MV-4-11 (cell line): Measurements from ENCODE around the gene LIMCH1.
"Not testable (repeated sequence)": the region's sequence is repeated elsewhere in the genome, so short reads cannot be mapped to it uniquely, and the experiment has no call there.

ENCODE experiments used
- DNase-seq: peaks from one replicate; lab custom pipeline; 2025; lab: John Stamatoyannopoulos, UW

Gene LIMCH1

DNA sequence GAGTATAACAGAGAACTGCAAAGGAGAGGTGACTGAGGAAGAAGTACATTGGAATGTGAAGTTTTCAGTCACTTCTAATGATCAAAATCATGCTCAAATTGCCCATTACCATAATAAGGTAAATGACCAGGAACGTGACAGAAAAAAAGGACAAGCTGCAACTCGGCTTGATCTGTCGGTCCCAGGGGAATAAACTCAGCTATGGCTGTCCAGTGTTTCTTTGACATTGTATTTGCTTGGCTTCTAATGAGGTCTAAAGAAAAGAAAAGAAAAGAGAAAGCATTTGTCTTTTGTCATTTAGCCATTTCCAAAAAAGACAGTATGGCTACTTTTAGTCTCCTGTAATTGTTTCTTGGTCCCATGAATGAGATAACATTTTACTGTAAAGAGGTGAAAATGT, 185.3 kb downstream of the LIMCH1 start:
- DNase-seq = no peak

GRCh38 chr4:41725254-41725653, 187.3 kb downstream of the LIMCH1 start:
- no peak for DNase-seq

GRCh38 chr4:41727861-41728572, 190.1 kb downstream of the LIMCH1 start:
- no peak for DNase-seq

DNA sequence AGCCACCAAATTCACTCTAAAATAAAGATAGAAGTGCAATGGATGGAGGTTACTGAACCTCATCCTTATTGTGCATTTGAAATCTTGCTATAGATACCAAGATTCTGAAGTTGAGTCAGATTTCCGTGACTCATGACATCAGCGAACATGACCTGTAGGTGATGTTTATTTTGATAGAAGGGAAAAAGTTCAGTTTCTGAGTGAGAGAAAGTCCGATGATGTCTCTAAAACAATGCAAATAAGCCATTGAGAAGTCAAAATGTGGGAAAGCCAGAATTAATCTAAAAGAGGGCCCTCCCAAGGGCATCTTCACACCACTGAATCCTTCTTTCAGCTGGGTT, 190.6 kb downstream of the LIMCH1 start:
- no peak for DNase-seq

DNA sequence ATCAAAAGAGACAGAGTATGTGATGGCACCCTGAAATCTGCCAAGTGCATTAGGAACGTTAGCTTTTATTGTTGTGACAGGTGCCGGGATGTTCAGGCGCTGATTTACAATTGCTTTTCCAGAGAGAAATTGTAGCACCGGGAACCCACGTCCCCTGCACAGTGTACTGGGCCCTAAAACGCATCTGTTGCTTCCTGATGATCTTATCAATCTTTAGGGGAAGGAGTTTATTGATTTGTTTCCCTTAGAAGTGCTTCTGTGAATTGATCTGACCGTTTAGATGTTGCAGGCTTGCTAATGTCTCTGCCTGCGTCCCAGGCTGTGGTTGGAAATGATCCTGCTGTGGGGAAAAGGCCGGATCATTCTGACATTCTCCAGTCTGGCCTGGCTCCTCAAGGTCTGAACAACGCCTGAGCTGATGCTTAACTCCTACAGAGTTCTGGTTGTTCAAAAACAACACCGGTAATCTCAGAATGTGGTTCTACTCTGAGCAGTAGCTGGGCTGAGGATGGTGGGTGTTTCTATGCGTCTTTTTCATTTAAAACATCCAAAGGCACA, 193.7 kb downstream of the LIMCH1 start:
- DNase-seq = no peak

GRCh38 chr4:41734371-41734770, 196.4 kb downstream of the LIMCH1 start:
- DNase-seq = no peak

DNA sequence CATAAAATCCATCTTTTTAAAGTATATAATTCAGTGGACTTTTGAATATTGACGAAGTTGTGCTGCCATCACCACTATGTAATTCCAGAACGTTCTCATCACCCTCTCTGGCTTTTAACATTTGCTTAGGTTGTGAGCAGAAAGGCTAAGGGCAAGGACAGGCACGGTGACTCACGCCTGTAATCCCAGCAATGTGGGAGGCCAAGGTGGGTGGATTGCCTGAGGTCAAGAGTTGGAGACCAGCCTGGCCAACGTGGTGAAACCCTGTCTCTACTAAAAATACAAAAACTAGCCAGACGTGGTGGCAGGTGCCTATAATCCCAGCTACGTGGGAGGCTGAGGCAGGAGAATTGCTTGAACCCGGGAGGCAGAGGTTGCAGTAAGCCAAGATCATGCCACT, 199.5 kb downstream of the LIMCH1 start:
- DNase-seq = not testable (repeated sequence)

DNA sequence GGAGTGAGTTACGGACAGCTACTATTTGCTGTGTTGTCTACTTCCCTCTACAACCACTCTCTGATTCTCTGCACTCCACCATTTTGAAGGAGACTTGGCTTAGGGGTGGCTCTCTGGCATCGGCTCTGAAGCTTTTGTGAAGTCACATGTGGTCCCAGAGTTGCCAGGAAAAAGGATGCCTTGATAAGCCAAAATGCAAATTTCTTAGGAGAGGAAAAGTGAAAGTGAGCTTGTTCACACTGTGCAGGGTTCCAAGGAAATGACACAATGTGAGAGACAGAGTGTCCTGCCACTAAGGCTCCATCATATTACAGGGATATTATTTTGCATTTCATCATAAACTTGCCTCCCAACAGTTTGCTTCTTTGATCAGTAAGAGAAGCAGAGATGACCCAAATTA, 203.4 kb downstream of the LIMCH1 start:
- no peak for DNase-seq

DNA sequence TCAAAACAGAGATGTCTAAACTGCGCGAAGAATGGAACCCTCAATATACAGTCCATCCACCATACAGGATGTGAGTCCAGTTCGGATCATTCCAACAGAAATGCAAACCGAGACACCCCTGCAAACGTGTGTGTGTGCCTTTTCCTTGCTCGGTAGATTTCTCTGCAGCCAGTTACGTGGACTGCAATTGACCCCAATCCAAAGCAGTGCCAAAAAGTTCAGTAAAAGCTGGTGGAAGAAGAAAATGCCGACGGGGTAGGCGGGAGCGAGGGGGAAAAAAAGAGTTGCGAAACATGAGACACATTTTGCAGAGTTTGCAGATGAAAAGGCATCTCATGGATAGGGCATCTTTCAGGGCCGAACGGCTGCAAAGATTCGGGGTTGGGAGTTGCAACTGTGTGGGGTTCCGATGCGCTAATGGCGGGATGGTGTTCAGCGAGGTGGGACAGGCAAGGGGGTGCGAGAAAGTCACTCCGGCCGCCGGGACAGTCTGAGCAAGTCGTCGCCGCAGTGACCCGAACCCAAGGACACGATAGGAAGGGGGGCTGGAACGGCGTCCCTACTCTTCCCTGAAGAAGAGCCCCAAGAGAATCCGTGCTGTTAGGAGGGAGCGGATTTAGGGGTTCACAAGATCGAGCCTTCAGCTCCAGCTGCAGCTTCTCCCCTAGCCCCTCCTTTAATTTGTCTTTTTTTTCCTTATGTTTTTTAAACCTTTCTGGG, 206.8 kb downstream of the LIMCH1 start:
- no peak for DNase-seq

DNA sequence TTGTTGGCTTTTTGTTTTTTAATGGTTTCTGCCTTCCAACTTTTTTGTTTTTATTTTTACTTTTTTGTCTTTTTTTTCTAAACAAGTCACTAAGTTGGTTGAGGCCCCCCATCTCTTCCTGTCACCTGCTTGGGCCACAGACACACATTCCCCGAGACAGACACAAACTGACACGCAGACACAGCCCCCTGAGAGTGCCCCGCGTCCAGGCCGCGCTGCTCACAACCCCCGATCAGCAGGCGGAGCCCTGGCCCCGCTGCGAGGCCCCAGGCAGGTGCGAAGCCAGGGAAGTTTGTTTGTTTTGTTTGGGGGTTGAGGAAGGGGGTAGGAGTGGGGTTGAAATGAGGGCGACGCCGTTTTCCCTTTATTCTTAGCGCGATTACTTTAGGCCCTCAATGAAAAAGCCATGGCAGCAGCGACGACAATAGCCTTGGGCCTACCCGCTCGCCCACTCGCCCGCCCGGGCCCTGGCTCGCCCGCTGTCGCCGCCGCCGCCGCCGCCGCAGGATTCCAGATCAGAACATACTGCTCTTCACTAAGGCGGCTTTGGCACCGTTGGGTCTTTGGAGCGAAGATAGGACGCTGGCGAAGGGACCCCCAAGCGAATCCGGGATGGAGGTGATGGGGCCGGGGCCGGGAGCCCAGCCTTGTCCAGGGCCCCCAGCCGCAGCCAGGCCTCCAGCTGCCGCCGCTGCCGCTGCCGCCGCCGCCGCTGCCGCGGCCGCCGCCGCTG, 207.5 kb downstream of the LIMCH1 start:
- DNase-seq = no peak

DNA sequence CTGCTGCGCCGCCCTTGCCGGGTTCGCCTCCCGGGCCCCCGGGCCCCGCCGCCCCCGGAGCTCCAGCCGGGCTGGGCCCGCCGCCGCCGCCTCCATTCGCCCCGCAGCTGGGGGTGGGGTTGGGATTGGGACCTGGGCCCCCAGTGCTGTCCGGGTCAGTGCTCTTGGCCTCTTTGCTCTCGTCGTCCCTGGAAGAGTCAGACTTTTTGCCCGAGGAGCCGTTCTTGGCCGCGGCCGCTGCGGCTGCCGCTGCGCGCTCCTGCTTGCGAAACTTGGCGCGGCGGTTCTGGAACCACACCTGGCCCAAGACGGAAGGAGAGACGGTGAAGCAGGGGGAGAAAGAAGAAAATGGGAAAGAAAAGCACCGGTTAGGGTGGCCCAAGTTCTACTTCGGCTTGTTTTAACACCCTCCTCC, 208.1 kb downstream of the LIMCH1 start:
- DNase-seq = no peak

- DNase-seq = no peak
Measured at GRCh38 chr4:41746440-41747229, 208.7 kb downstream of the LIMCH1 start.

GRCh38 chr4:41747230-41748055, 209.5 kb downstream of the LIMCH1 start:
- DNase-seq = no peak

- no peak for DNase-seq
Measured at GRCh38 chr4:41748074-41748570, 210.2 kb downstream of the LIMCH1 start.

GRCh38 chr4:41748571-41749475, 210.9 kb downstream of the LIMCH1 start, which contains the start of gene PHOX2B:
Gene PHOX2B (minus strand): TSS chr4:41748725. CDS start chr4:41748610, 115 bp downstream.
- no peak for DNase-seq

GRCh38 chr4:41749631-41750039, 211.7 kb downstream of the LIMCH1 start:
- no peak for DNase-seq
